Psoas muscle (tissue), 8 donors: ENCODE measurements around the gene KCNK4. TPM values are rescaled to one million over a fixed set of nuclear protein-coding genes. Genes with fewer than 3 reads are reported as not detected.
A peak's percentile ranks its signal among the peaks of the same experiment; 100 is the strongest.

ENCODE experiments used
- ATAC-seq, 4 donors: fragments of 200-7000 bp; cut with Tn5 transposase; one replicate each; pipeline ENCODE4 v1.9.1; 2020; ENCODE audit warnings: moderate library complexity in 3 of 4, mild to moderate bottlenecking in 2 of 4
- DNase-seq, 2 donors: peaks; one replicate each; pipeline ENCODE4 v3.0.0-alpha.2; 2020
- H3K27ac ChIP-seq: fragments of 200-600 bp; one replicate; pipeline ENCODE4 v1.8.0; 2022
- H3K27me3 ChIP-seq, 3 donors: fragments of 200-600 bp in 1 of 3; one replicate each; pipeline versions ENCODE4 v1.6.1 to v1.8.0; 2013 to 2022; ENCODE audit warnings: low read length in 2 of 3, mild to moderate bottlenecking in 2 of 3, moderate library complexity in 1 of 3; ENCODE audit not compliant: insufficient read depth in 3 of 3
- H3K36me3 ChIP-seq, 2 donors: fragments of 200-600 bp in 1 of 2; one replicate each; pipeline versions ENCODE4 v1.6.1 to v1.8.0; 2013 to 2022; ENCODE audit warnings: low read depth in 1 of 2, mild to moderate bottlenecking in 1 of 2, moderate library complexity in 1 of 2; ENCODE audit not compliant: insufficient read depth in 1 of 2
- H3K4me1 ChIP-seq: fragments of 200-600 bp; one replicate; pipeline ENCODE4 v1.8.0; 2022
- H3K4me3 ChIP-seq: fragments of 200-600 bp; one replicate; pipeline ENCODE4 v1.8.0; 2022; ENCODE audit warnings: mild to moderate bottlenecking
- H3K9me3 ChIP-seq: fragments of 200-600 bp; one replicate; pipeline ENCODE4 v1.8.0; 2022
- WGBS, 3 donors: extraction: QIAGEN DNeasy Blood & Tissue Kit; methylation state at CpG; one replicate each; pipeline versions ENCODE4 v1.1.6 to v1.1.7; 2013; 5-methylcytosine and 5-hydroxymethylcytosine counted together
- intact Hi-C, 2 donors: fragments of 100-400 bp; cut with DNase I; formaldehyde crosslinking; loops; one replicate each; pipeline versions ENCODE4 v1.11.0 to v1.14.2; 2022
- polyA plus RNA-seq, 3 donors: library from polyadenylated mRNA; stranded (reverse); fragments of 200-250 nt; gene quantifications; one replicate each; pipeline ENCODE4 v1.2.3, GENCODE V29; 2013
- total RNA-seq, 4 donors: library from RNA; stranded (reverse); fragmentation: NEBNext Ultra II Directional in 2 of 4; extraction: Animal tissue kit (Norgen Biotek cat#: 25700) in 2 of 4; gene quantifications; one replicate each; pipeline versions ENCODE4 v1.2.1 to v1.2.4, GENCODE V29; 2021 to 2023
- TF ChIP-seq, protein P1 (sequence below): fragments of 200-600 bp; IDR thresholded peaks from one replicate; pipeline ENCODE4 v1.8.0; 2022; ENCODE audit warnings: antibody characterized with exemption
- donor health status: healthy with polysubstance abuse.
- donor health status: DM: no; HTN: no; CAD: no; lungs with moderate emphysema.
- donor health status: Bipolar disorder and iron deficiency.
- donor health status: healthy.
- donor health status: DM: yes; HTN: yes; CAD: no.
- donor health status: DM: no; HTN: no; CAD: no.
- donor health status: DM: no; HTN: no; CAD: no.
- donor health status: DM: yes; HTN: yes; CAD: no.

KCNK4 gene
- total and polyA plus RNA-seq, 7 donors: not detected

DNA sequence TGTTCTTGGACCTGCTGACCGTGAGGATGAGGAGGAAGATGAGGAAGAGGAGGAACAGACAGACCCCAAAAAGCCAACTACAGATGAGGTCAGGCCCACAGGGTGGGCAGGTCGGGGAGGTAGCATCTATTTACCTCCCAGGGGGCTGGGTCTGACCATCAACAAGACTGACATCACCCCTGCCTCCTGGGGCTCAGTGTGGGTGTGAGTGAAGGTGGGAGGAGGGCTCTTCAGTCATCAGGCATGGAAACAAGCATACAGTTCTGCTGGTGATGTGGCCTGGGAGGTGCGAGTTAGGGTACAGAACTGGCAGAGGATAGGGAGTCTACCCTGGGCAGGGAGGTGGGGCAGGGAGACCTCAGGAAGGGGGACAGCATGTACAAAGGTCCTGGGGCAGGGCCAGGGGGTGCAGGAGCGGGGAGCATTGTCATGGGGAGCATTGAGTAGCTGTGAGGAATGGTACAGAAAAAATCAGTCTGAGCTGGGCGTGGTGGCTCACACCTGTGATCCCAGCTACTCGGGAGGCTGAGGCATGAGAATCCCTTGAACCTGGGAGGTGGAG lies 30.9 kb upstream of the KCNK4 start:
- no peak overlapping the region for H3K27ac ChIP-seq
- H3K27me3 ChIP-seq: no peaks in the 10 kb centered on the region
- no peaks in the 10 kb centered on the region for H3K4me1 ChIP-seq
- peaks cover 0 to 84% of the 10 kb centered on the region in 2 donors for H3K36me3 ChIP-seq
- intact Hi-C loops: no loop called here
- H3K9me3 ChIP-seq: no peaks in the 10 kb centered on the region
- no peak overlapping the region for H3K4me3 ChIP-seq
- ATAC-seq: no peak
- no peak for DNase-seq
- TF ChIP-seq, protein P1, sequence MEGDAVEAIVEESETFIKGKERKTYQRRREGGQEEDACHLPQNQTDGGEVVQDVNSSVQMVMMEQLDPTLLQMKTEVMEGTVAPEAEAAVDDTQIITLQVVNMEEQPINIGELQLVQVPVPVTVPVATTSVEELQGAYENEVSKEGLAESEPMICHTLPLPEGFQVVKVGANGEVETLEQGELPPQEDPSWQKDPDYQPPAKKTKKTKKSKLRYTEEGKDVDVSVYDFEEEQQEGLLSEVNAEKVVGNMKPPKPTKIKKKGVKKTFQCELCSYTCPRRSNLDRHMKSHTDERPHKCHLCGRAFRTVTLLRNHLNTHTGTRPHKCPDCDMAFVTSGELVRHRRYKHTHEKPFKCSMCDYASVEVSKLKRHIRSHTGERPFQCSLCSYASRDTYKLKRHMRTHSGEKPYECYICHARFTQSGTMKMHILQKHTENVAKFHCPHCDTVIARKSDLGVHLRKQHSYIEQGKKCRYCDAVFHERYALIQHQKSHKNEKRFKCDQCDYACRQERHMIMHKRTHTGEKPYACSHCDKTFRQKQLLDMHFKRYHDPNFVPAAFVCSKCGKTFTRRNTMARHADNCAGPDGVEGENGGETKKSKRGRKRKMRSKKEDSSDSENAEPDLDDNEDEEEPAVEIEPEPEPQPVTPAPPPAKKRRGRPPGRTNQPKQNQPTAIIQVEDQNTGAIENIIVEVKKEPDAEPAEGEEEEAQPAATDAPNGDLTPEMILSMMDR: no peak
- 95 to 98% (median 97%) methylated on average over 6 of the region's 6 CpGs for WGBS, 3 donors

DNA sequence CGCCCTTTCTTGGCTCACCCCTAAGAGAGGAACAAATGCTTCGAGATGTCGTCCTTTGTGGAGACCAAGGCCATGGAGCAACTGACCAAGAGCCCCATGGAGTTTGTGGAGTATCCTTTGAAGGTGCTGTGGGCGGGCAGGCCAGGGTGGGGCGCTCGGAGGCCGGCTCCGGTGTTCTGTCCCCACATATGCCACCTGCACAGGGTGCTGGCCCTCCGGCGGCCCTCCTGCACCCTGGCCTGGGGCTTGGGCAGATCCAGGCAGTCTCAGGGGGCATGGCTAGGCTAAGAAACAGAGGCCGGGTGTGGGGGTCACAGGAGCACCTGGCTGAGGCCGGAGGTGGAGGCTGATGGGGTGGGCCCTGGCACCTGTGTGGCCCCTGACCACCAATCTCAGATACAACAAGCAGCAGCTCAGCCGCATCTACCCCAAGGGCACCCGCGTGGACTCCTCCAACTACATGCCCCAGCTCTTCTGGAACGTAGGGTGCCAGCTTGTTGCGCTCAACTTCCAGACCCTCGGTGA lies 29.5 kb upstream of the KCNK4 start:
- H3K36me3 ChIP-seq: peaks cover 3 to 85% of the 10 kb centered on the region in 2 donors

DNA sequence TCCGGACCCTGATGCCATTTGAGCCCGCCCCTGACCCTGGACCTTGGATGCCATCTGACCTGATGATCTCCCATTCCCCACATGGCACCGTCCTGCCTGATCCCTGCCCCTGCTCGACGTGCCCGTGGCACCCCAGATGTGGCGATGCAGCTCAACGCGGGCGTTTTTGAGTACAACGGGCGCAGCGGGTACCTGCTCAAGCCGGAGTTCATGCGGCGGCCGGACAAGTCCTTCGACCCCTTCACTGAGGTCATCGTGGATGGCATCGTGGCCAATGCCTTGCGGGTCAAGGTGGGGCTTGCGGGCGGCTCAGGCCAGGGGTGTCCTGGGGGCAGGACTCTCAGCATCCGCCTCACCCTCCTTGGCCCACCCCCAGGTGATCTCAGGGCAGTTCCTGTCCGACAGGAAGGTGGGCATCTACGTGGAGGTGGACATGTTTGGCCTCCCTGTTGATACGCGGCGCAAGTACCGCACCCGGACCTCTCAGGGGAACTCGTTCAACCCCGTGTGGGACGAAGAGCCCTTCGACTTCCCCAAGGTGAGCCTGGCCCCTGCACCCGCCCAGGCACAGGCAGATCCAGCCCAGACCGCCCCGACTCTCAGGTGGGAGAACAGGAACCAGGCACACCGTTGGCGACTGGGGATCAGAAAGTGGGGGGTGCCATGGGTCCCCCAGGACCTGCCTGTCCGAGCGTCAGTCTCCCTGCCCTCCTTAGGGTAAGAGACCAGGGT lies 28.7 kb upstream of the KCNK4 start:
- Histone ChIP-seq H3K9me3 (no peaks in the 10 kb centered on the region), H3K27ac (no peak overlapping the region), H3K4me3 (no peak overlapping the region), H3K36me3 (peaks cover 3 to 78% of the 10 kb centered on the region in 2 donors), H3K27me3 (no peaks in the 10 kb centered on the region), H3K4me1 (no peaks in the 10 kb centered on the region)
- ATAC-seq: no peak
- 92 to 93% (median 93%) methylated on average over 42 of the region's 42 CpGs for WGBS, 3 donors
- TF ChIP-seq, protein P1: no peak
- DNase-seq: peak in 1 of 2 donors; percentile 53
- intact Hi-C loops: no loop called here

More for the DNA sequence above, 29.5 kb upstream of the KCNK4 start:
- Histone ChIP-seq H3K4me1 (no peaks in the 10 kb centered on the region), H3K9me3 (no peaks in the 10 kb centered on the region), H3K27ac (no peak overlapping the region), H3K4me3 (no peak overlapping the region), H3K27me3 (no peaks in the 10 kb centered on the region)
- peak in 1 of 2 donors; percentile 48 for DNase-seq
- 81 to 92% (median 85%) methylated on average over 18 of the region's 18 CpGs for WGBS, 3 donors
- intact Hi-C loops: no loop called here
- no peak for ATAC-seq
- TF ChIP-seq, protein P1: no peak

DNA sequence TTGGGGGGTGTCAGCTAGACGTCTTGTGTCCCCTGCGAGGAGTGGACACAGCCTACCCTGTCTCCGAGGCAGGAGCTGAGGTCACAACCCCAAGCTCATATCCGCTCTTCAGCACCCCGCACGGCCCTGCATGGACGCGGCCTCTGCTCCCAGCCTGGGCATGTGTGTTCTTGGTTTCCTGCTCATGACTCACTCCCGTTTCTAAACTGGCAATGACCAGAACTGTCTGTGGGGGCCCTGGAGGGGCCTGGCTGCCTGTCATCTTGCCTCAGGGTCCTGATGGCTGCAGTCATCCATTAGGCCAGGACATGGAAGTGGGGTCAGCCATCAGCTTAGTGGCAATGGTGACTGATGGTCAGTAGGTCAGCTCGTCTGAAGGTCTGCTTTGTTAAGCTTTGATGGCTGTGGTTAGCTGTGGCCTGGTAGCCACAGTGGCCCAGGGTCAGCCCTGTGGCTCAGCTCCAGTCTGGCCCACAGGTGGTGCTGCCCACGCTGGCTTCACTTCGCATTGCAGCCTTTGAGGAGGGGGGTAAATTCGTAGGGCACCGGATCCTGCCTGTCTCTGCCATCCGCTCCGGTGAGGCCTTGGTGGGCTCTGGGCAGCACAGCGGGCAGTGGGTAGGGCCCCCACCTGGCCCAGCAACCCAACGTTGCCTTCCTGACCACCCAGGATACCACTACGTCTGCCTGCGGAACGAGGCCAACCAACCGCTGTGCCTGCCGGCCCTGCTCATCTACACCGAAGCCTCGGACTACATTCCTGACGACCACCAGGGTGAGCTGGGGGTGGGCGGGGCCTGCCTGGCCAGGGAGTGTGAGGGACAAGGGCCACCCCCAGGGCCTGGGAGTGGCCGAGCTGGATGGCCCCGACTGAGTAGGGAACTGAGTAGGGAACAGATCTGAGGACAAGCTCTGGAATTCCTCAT lies 27.8 kb upstream of the KCNK4 start:
- H3K27ac ChIP-seq: no peak overlapping the region
- peaks cover 3 to 70% of the 10 kb centered on the region in 2 donors for H3K36me3 ChIP-seq
- H3K9me3 ChIP-seq: no peaks in the 10 kb centered on the region
- H3K4me1 ChIP-seq: peaks cover 6% of the 10 kb centered on the region
- no peak for ATAC-seq
- H3K4me3 ChIP-seq: no peak overlapping the region
- 80 to 86% (median 82%) methylated on average over 27 to 29 of the region's 29 CpGs for WGBS, 3 donors
- intact Hi-C loops: no loop called here
- TF ChIP-seq, protein P1: no peak
- no peaks in the 10 kb centered on the region for H3K27me3 ChIP-seq
- peak in 1 of 2 donors; percentile 46 for DNase-seq
